ENCODE data around the gene LYVE1. TPM values are rescaled to one million over a fixed set of nuclear protein-coding genes. Genes with fewer than 3 reads are reported as not detected.

The LYVE1 gene
- total RNA-seq, 2 experiments from 2014 or later = not detected

DNA sequence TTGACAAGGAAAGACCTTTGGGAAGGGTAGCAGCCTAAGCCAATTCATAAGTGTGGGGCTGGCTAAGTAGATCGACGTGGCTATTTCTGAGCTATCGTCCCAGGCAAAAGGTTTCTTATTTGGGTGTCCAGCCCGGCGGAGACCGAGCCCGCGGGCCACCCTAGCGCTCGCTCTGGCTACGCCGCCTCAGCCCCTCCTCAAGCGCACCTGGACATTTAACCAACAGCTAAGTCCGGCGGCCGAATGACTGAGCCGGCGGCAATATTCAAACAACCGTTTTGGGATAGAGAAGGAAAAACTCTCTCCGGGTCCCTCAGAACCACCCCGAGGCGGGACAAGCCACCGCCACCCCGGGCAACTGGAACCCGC lies 27.9 kb downstream of the LYVE1 start:
- H3K9me3 ChIP-seq (ENCODE audit: control insufficient read depth in 1 of 2, insufficient read depth in 1 of 2, low read length in 2 of 2) = peaks cover 0 to 14% of the 10 kb centered on the region in 2 experiments
- ChIA-PET POLR2A (interaction anchor here (0.6 to 2.6 kb wide), 13 partner anchors 9 to 1080 kb away, joined by 3 to 18 read pairs (median 6); partner anchors contain the start of genes AMPD3, EIF4G2, ZBED5 and ZNF143), CTCF (interaction anchor here (0.5 to 2.8 kb wide), 26 partner anchors 8 to 1331 kb away, joined by 3 to 23 read pairs (median 7); partner anchors contain the start of gene AMPD3)
- Mint-ChIP-seq H3K9me3 (no peaks in the 10 kb centered on the region), H3K4me1 (ENCODE audit: low read depth) (peaks cover 47% of the 10 kb centered on the region), H3K27ac (peak overlapping the region; percentile 77), H3K4me3 (peak overlapping the region; percentile 93), H3K27me3 (no peaks in the 10 kb centered on the region), H3K36me3 (ENCODE audit: low read depth) (peaks cover 5% of the 10 kb centered on the region)
- H3K27ac ChIP-seq (ENCODE audit: low read depth in 1 of 2, low read length in 2 of 2) = peak overlapping the region; percentile 25 to 72
- H3K4me3 ChIP-seq (ENCODE audit: low read length) = peak overlapping the region; percentile 70
- no peaks in the 10 kb centered on the region for H3K36me3 ChIP-seq (ENCODE audit: insufficient read depth, low read length)
- no peak for ATAC-seq (ENCODE audit: poor library complexity)
- intact Hi-C loops (cut with DNase I, micrococcal nuclease) = loop anchor here (2.0 to 10.0 kb wide), 6 partner anchors 83 to 1856 kb away; partner anchors contain the start of genes ADM (in 1 of the 2), AMPD3 (in 1 of the 2), RPL27A (in 1 of the 2) and TRIM66 (in 1 of the 2)
- DNase-seq = peak in 1 of 14 experiments; percentile 2
- peaks cover 13% of the 10 kb centered on the region for H3K4me1 ChIP-seq (ENCODE audit: insufficient read depth, low read length)
- no peaks in the 10 kb centered on the region for H3K27me3 ChIP-seq (ENCODE audit: control insufficient read depth in 1 of 2, insufficient read depth in 2 of 2, low read length in 2 of 2)
- TF ChIP-seq CTCF (IDR thresholded peaks at IDR 0.05) = no peak

GRCh38 chr11:10539339-10539738 lies 29.1 kb downstream of the LYVE1 start:
- H3K27ac ChIP-seq (ENCODE audit: low read depth in 1 of 2, low read length in 2 of 2) = no peak overlapping the region
- Mint-ChIP-seq H3K27me3 (no peaks in the 10 kb centered on the region), H3K4me1 (ENCODE audit: low read depth) (peaks cover 47% of the 10 kb centered on the region), H3K9me3 (no peaks in the 10 kb centered on the region), H3K27ac (peak overlapping the region; percentile 77), H3K4me3 (peak overlapping the region; percentile 93), H3K36me3 (ENCODE audit: low read depth) (peaks cover 5% of the 10 kb centered on the region)
- no peak for TF ChIP-seq CTCF (IDR thresholded peaks at IDR 0.05)
- no peak overlapping the region for H3K4me3 ChIP-seq (ENCODE audit: low read length)
- intact Hi-C loops (cut with DNase I, micrococcal nuclease) = loop anchor here in 1 of 2 experiments (2.0 kb wide), 1 partner anchor 127 kb away; no protein-coding TSS in a partner anchor
- peaks cover 13% of the 10 kb centered on the region for H3K4me1 ChIP-seq (ENCODE audit: insufficient read depth, low read length)
- ChIA-PET POLR2A (interaction anchor here (2.6 kb wide), 1 partner anchor 80 kb away, joined by 12 read pairs; no protein-coding TSS in a partner anchor), CTCF (no interaction called here)
- ATAC-seq (ENCODE audit: poor library complexity) = no peak
- peaks cover 0 to 6% of the 10 kb centered on the region in 2 experiments for H3K9me3 ChIP-seq (ENCODE audit: control insufficient read depth in 1 of 2, insufficient read depth in 1 of 2, low read length in 2 of 2)
- no peak for DNase-seq
- H3K36me3 ChIP-seq (ENCODE audit: insufficient read depth, low read length) = no peaks in the 10 kb centered on the region
- no peaks in the 10 kb centered on the region for H3K27me3 ChIP-seq (ENCODE audit: control insufficient read depth in 1 of 2, insufficient read depth in 2 of 2, low read length in 2 of 2)

DNA sequence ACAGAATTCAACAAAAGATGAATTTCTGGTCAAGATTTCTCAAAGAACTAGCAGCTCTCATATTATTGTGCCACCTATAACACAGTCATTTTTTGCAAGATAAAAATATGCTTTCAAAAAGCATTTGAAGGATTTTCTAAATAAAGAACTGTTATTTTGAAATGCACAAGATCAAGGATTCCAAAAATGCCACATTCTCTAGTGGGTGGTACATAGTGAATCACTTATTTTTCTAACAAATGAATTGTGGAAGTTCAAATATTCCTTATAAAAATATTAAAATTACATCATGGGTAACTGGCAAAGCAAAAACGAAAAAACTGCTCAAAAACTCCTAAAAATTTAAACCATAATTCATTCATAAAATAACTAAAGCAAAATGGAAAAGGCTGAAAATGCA lies 29.5 kb downstream of the LYVE1 start:
- POLR2A ChIA-PET = no interaction called here
- no peaks in the 10 kb centered on the region for H3K9me3 Mint-ChIP-seq

More for the DNA sequence above, 29.5 kb downstream of the LYVE1 start:
- Histone ChIP-seq H3K4me1 (ENCODE audit: insufficient read depth, low read length) (peaks cover 13% of the 10 kb centered on the region), H3K36me3 (ENCODE audit: insufficient read depth, low read length) (peaks cover under 1% of the 10 kb centered on the region), H3K27ac (ENCODE audit: low read depth in 1 of 2, low read length in 2 of 2) (no peak overlapping the region), H3K4me3 (ENCODE audit: low read length) (no peak overlapping the region), H3K9me3 (ENCODE audit: control insufficient read depth in 1 of 2, insufficient read depth in 1 of 2, low read length in 2 of 2) (peaks cover 0 to 3% of the 10 kb centered on the region in 2 experiments), H3K27me3 (ENCODE audit: control insufficient read depth in 1 of 2, insufficient read depth in 2 of 2, low read length in 2 of 2) (no peaks in the 10 kb centered on the region)
- Mint-ChIP-seq H3K27ac (no peak overlapping the region), H3K27me3 (no peaks in the 10 kb centered on the region), H3K4me3 (no peak overlapping the region), H3K4me1 (ENCODE audit: low read depth) (peaks cover 47% of the 10 kb centered on the region), H3K36me3 (ENCODE audit: low read depth) (peaks cover 7% of the 10 kb centered on the region)
- CTCF ChIA-PET = interaction anchor here (1.0 kb wide), 1 partner anchor 80 kb away, joined by 3 read pairs; no protein-coding TSS in a partner anchor
- TF ChIP-seq CTCF (IDR thresholded peaks at IDR 0.05) = no peak
- no peak for DNase-seq
- intact Hi-C loops (cut with DNase I, micrococcal nuclease) = loop anchor here in 1 of 2 experiments (2.0 kb wide), 1 partner anchor 126 kb away; no protein-coding TSS in a partner anchor
- no peak for ATAC-seq (ENCODE audit: poor library complexity)

Measured in CD4-positive, alpha-beta T cell (primary cell).